ENCODE measurements around the gene LRRC74A. TPM values are rescaled to one million over a fixed set of nuclear protein-coding genes. Genes with fewer than 3 reads are reported as not detected.
"Not testable (repeated sequence)": the region's sequence is repeated elsewhere in the genome, so short reads cannot be mapped to it uniquely, and the experiment has no call there.

Gene LRRC74A
- total RNA-seq, 1 experiment from 2014 or later, result not detected

DNA sequence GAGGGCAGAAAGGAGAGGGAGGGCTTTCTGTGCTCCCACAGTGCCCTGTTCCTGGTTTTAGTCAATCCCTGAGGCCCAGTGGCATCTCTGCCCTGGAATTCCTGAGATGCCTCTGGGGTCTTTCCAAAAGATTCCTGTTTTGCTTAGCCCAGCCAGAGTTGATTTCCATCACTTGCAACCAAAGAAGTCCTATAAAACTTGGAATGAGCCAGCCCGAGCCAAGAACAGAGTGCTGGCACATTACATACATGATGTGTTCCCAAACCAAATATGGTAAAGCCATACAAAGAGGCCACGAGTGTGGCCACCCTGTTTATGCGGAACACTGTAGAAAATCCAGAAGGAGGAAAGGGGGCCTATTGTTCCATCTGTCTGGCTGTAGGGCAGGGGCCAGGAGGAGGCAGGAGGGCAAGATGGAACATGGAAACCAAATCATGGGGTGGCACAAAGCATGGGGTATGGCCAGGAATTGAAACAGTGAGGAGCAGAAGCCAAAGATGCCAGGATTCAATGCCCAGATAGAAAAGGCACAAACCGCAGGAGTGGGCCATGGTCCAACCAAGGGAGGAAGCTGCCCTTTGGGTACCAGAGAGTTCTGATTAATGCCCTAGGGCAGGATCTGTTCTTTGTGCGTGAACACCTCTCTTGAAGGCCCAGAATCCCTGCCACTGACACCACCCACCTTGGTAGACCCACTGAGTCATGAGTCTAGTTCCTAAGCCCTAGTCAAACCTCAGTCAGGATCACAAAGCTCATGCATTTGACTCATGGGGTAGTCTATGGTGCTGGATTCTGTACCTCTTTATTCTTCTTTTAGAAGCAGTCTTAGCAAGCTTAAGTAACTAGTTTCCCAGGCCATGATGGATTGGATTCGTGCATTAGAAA lies 75.2 kb downstream of the LRRC74A start:
- H3K4me3 ChIP-seq, result no peak overlapping the region
- peak overlapping the region; percentile 34 for H3K27ac ChIP-seq
- DNase-seq (ENCODE audit: low read depth in 1 of 2, low spot score in 2 of 2), result peak in 1 of 2 experiments; percentile 52
- H3K36me3 ChIP-seq, result no peaks in the 10 kb centered on the region
- H3K9me3 ChIP-seq (replicated peaks), result no peaks in the 10 kb centered on the region
- H3K4me1 ChIP-seq (replicated peaks), result peaks cover 51% of the 10 kb centered on the region
- no peaks in the 10 kb centered on the region for H3K27me3 ChIP-seq (replicated peaks)

DNA sequence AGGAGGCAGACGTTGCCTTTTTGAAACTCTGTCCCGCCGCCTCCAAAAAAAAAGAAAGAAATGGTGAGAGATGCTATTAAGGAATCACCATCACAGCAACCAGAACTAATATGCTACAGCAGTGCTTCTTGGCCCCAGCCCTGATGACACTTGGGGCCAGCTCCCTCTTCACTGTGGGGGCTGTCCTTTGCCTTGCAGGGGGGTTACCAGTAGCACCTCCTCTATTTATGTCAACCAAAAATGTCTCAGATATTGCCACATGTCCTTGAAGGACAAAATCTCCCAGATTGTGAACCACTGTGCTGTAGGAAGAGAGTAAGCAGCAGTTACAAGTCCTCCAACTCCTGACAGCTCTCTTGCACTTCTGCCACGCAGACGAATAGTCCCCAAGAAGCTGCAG lies 76.4 kb downstream of the LRRC74A start:
- no peak overlapping the region for H3K4me3 ChIP-seq
- peaks cover 51% of the 10 kb centered on the region for H3K4me1 ChIP-seq (replicated peaks)
- no peak for DNase-seq (ENCODE audit: low read depth in 1 of 2, low spot score in 2 of 2)
- H3K9me3 ChIP-seq (replicated peaks), result no peaks in the 10 kb centered on the region
- H3K27me3 ChIP-seq (replicated peaks), result no peaks in the 10 kb centered on the region
- no peak overlapping the region for H3K27ac ChIP-seq
- no peaks in the 10 kb centered on the region for H3K36me3 ChIP-seq

DNA sequence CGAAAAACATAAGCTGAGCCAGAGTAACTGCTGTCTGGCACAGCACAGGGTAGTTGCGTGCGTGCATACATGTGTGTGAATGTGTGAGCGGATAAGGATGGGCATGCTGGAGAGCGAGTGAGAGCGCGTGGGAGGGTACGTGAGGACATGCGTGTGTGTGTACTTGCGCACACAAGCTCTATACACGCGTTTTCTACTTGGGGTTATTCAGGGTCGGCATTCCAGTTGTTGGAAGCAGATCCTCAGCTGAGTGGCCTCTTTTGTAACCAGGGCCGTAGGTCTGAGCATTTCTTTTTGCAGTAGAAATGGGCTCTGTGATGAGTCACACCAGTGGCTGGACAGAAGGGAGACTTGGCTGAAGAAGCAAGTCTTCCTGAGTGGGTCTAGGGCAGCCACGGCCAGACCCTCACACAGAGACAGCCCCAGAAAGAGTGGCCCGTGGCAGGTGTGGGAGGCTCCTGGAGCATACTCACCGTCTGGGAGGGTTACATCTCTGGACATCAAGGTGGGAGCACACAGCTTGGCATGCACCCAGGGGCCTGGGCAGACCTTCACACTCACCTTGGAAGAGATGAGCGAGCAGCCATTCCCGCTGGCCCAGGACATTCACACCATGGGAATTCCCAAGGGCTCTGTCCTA lies 78.0 kb downstream of the LRRC74A start:
- Histone ChIP-seq H3K4me1 (replicated peaks) (peaks cover 51% of the 10 kb centered on the region), H3K27ac (peak overlapping the region; percentile 89), H3K9me3 (replicated peaks) (no peaks in the 10 kb centered on the region), H3K4me3 (no peak overlapping the region), H3K27me3 (replicated peaks) (no peaks in the 10 kb centered on the region), H3K36me3 (no peaks in the 10 kb centered on the region)
- DNase-seq (ENCODE audit: low read depth in 1 of 2, low spot score in 2 of 2), result peak; percentile 78 to 80

DNA sequence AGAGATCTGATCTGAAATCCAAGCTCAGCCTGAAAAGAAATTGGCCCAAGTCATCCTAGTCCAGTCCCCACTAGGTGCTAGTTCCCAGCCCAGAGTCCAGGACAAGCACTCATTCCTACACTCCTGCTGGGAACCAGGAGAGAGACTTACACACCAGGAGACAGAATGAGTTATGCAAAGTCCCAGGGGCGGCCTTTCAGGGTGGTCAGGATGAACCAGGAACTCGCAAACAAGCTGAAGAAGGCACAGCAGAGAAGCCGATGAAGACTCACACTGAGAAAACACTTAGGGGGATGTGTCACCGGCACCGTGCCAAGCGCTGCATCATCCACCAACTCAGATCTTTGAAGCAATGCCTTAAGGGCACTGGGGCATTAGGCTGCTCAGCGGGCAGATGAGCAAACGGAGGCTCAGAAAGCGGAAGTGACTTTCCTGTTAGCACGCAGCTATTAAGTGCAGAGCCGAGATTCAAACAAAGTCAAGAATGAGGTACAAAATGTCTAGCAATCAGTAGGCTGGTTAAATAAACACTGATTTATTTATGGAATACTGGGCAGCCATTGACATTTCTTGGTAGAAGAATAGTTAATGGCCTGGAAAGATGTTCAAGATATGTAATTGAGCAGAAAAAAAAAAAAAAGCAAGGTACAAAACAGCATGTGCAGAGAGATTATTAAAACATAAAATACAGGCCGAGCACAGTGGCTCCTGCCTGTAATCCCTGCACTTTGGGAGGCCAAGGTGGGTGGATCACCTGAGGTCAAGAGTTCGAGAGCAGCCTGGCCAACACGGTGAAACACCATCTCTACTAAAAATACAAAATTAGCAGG lies 78.7 kb downstream of the LRRC74A start:
- H3K27ac ChIP-seq, result peak overlapping the region; percentile 89
- no peaks in the 10 kb centered on the region for H3K27me3 ChIP-seq (replicated peaks)
- H3K9me3 ChIP-seq (replicated peaks), result no peaks in the 10 kb centered on the region
- no peaks in the 10 kb centered on the region for H3K36me3 ChIP-seq
- DNase-seq (ENCODE audit: low read depth in 1 of 2, low spot score in 2 of 2), result peak; percentile 94 to 98
- H3K4me1 ChIP-seq (replicated peaks), result peaks cover 51% of the 10 kb centered on the region
- H3K4me3 ChIP-seq, result no peak overlapping the region

DNA sequence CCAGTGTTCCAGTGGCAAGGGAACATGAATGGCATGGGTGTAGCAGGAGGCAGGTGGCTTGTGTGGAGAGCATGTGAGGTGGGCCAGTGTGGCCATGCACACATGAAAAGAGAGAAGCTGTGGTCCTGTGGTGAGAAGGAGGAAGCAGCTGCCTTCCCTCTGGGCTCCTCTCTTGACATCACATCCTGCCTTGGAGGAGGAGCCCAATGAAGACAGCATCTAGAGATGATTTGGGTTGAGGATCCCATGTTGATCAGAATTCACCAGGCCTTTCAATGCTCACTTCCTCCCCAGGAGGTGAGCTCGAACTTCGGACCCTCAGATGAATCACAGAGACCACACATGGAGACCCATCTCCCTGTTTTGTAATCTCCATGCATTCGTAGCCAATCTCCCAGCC lies 82.6 kb downstream of the LRRC74A start:
- no peak overlapping the region for H3K4me3 ChIP-seq
- no peak overlapping the region for H3K27ac ChIP-seq
- DNase-seq (ENCODE audit: low read depth in 1 of 2, low spot score in 2 of 2), result no peak
- H3K4me1 ChIP-seq (replicated peaks), result peaks cover 33% of the 10 kb centered on the region
- H3K9me3 ChIP-seq (replicated peaks), result no peaks in the 10 kb centered on the region
- H3K27me3 ChIP-seq (replicated peaks), result no peaks in the 10 kb centered on the region
- H3K36me3 ChIP-seq, result no peaks in the 10 kb centered on the region

DNA sequence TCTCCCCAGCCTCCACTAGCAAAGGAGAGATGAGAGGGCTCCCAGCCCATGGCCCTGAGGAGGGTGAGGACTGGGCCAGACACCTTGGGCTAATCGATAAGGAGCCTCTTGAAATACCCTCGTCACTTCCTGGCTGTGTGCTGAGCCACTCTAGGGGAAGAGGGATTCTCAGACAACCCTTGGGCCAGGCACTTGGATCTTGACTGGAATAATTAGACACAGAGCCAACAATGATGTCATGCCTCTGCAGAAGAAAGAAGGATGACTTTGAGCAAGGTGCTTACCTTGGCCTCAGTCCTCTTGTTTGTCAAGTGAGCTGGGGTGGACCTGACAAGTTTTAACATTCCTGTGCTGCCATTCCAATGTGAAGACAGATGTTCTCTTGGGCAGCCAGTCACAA lies 83.1 kb downstream of the LRRC74A start:
- Histone ChIP-seq H3K36me3 (no peaks in the 10 kb centered on the region), H3K4me3 (no peak overlapping the region), H3K9me3 (replicated peaks) (no peaks in the 10 kb centered on the region), H3K27me3 (replicated peaks) (no peaks in the 10 kb centered on the region), H3K4me1 (replicated peaks) (peaks cover 28% of the 10 kb centered on the region), H3K27ac (no peak overlapping the region)
- DNase-seq (ENCODE audit: low read depth in 1 of 2, low spot score in 2 of 2), result no peak

DNA sequence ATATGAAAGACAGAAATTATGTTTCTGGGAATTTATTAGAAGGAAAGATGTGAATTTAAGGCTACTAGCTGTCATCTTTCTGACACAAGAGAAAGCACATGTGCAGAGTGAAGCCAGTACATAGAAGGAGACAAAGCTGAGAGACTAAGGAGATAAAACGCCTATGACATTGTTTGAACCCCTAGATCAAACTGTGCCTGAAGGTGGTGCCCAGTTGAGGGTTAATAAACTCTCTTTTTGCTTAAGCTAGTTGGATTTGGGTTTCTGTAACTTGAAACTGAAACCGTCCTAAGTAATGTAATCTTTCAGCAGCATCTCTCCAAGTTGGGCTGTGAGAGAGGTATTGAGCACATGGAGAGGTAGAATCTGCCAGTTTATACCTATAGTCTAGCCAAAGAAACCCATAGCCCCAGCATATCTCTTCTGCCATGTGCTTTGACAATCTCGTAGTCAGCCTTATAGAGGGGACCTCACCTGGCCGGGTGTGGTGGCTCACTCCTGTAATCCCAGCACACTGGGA lies 84.2 kb downstream of the LRRC74A start:
- H3K27me3 ChIP-seq (replicated peaks), result no peaks in the 10 kb centered on the region
- DNase-seq (ENCODE audit: low read depth in 1 of 2, low spot score in 2 of 2), result no peak
- no peak overlapping the region for H3K27ac ChIP-seq
- peaks cover 23% of the 10 kb centered on the region for H3K4me1 ChIP-seq (replicated peaks)
- H3K4me3 ChIP-seq, result no peak overlapping the region
- H3K9me3 ChIP-seq (replicated peaks), result no peaks in the 10 kb centered on the region
- no peaks in the 10 kb centered on the region for H3K36me3 ChIP-seq

DNA sequence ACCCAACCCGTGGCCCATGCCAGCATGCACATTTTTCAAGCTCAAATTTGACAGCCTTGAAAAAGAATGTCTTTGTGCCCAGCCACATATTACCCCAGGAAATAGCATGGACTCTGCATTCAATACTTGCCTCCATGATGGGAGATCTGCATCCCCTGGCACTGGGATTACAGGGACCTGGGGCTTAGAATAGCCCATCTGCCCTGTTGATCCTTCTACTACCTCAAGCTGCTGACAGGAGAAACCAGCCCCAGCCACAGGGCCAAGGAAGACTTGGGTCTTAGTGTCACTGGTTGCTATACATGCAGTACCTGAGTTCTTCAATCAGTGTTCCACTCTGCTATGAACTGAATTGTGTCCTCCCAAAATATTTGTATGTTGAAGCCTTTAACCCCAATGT lies 85.3 kb downstream of the LRRC74A start:
- H3K27ac ChIP-seq, result no peak overlapping the region
- DNase-seq (ENCODE audit: low read depth in 1 of 2, low spot score in 2 of 2), result no peak
- H3K4me1 ChIP-seq (replicated peaks), result peaks cover 18% of the 10 kb centered on the region
- no peak overlapping the region for H3K4me3 ChIP-seq
- H3K27me3 ChIP-seq (replicated peaks), result no peaks in the 10 kb centered on the region
- no peaks in the 10 kb centered on the region for H3K9me3 ChIP-seq (replicated peaks)
- H3K36me3 ChIP-seq, result no peaks in the 10 kb centered on the region

DNA sequence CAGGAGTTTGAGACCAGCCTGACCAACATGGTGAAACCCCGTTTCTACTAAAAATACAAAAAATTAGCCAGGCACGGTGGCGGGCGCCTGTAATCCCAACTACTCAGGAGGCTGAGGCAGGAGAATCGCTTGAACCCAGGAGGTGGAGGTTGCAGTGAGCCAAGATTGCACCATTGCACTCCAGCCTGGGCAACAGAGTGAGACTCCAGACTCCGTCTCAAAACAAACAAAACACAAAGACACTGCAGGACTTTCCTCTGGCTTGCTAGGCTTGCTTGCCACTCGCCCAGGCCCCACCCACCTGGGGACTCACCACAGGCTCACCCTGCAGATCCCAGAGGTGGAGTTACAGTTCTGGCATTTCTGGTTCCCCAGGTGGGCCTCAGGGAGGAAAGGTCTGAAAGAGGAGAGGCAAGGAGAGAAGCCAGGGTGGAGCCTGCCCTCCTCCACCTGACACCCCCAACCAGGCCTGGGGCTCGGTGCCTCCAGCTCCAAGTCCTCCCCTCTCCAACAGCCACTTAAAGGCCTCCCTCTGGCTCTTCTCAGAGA lies 88.4 kb downstream of the LRRC74A start:
- H3K4me3 ChIP-seq; H3K9me3 ChIP-seq (replicated peaks); H3K27ac ChIP-seq; H3K36me3 ChIP-seq; DNase-seq (ENCODE audit: low read depth in 1 of 2, low spot score in 2 of 2); H3K27me3 ChIP-seq (replicated peaks): not testable (repeated sequence)
- H3K4me1 ChIP-seq (replicated peaks), result peaks cover 47% of the 10 kb centered on the region

DNA sequence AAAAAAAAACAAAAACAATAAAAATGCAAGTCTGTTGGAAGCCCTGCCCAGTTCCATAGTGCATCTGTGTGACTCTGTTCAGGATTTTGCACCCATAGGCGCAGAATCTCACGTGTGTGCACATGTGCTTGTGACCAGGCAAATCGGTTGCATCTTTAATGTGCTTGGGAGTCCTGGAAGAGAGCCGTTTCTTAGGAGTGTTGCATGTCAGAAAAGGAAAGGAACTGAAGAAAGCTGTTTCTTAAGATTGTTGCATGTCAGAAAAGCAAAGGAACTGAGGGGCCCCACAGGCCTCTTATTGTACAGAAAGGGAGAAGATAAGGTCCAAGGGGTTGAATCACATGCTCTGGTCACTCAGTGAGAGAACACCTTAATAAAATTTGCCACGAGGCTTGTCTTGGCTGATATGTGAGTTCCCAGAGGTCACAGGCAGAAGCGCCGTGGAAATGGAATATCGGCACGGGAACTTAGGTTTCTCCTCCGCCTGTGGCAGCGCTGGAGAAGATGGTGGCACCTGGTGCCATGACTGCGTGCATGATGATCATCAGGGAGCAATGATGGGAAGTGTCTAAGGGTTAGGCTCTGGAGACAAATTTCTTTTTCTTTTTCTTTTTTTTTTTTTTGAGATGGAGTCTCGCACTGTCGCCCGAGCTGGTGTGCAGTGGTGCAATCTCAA lies 90.0 kb downstream of the LRRC74A start:
- H3K4me3 ChIP-seq, result no peak overlapping the region
- H3K27ac ChIP-seq, result no peak overlapping the region
- H3K9me3 ChIP-seq (replicated peaks), result no peaks in the 10 kb centered on the region
- H3K27me3 ChIP-seq (replicated peaks), result no peaks in the 10 kb centered on the region
- no peak for DNase-seq (ENCODE audit: low read depth in 1 of 2, low spot score in 2 of 2)
- no peaks in the 10 kb centered on the region for H3K36me3 ChIP-seq
- peaks cover 61% of the 10 kb centered on the region for H3K4me1 ChIP-seq (replicated peaks)

DNA sequence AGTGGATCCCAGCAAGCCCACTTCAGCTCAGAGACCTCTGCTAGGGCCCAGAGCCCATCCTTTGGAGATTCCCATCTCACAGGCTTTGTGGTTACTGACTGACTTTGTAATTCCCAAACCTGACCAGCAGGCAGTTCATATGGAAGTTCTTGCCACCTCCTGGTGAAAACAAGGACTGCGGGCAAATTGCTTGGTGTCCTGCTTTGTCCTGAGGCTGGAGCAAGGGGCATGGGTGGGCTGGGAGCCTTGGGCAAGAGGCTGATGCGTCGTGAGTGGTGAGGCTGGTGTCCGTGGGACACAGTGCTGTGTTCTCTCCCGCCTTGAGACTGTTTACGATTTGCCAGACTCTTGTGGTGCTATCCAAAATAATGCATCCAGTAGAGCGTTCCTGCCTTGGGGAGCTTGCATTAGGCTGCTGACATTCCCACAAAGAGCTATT lies 91.0 kb downstream of the LRRC74A start:
- no peak overlapping the region for H3K4me3 ChIP-seq
- peak; percentile 59 to 71 for DNase-seq (ENCODE audit: low read depth in 1 of 2, low spot score in 2 of 2)
- no peaks in the 10 kb centered on the region for H3K36me3 ChIP-seq
- H3K27me3 ChIP-seq (replicated peaks), result no peaks in the 10 kb centered on the region
- H3K27ac ChIP-seq, result peak overlapping the region; percentile 88
- peaks cover 64% of the 10 kb centered on the region for H3K4me1 ChIP-seq (replicated peaks)
- no peaks in the 10 kb centered on the region for H3K9me3 ChIP-seq (replicated peaks)

DNA sequence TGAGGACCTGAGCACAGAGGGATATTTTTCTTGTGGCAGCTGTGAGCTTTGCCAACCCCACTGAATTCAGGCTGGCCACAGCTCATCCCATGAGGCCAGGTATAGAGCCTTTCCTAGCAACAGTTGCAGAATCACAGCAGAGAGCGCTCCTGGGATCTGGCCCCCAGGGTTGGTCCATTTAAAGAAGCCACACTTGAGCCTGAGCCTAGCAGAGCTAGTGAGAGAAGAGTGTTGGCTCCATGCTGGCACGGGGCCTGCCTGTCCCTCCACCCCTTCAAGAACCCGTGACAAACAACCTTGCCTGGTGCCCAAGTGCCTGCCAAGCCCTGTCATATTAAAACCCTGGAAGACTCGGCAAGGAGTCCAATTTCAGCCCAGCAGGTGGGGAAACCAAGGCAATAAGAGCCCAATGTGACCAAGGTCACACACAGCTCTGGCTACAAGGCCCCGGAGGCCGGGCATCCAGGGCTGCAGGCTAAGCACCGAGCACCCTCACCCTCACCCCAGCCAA lies 91.6 kb downstream of the LRRC74A start:
- H3K4me1 ChIP-seq (replicated peaks), result peaks cover 64% of the 10 kb centered on the region
- no peak for DNase-seq (ENCODE audit: low read depth in 1 of 2, low spot score in 2 of 2)
- H3K4me3 ChIP-seq, result no peak overlapping the region
- H3K9me3 ChIP-seq (replicated peaks), result no peaks in the 10 kb centered on the region
- H3K27ac ChIP-seq, result peak overlapping the region; percentile 88
- H3K27me3 ChIP-seq (replicated peaks), result no peaks in the 10 kb centered on the region
- H3K36me3 ChIP-seq, result no peaks in the 10 kb centered on the region
